Mesenchymal stem cell (in vitro differentiated cells and primary cell): ENCODE measurements around the gene S100A13.

ENCODE experiments used
- DNase-seq: peaks from one replicate; pipeline ENCODE4 v3.0.0-alpha.2; 2013
- H2AFZ ChIP-seq: one replicate; pipeline ENCODE4 v1.6.1; 2013; ENCODE audit warnings: low read depth, mild to moderate bottlenecking, control low read depth, inconsistent platforms, low read length, moderate library complexity
- H2AK5ac ChIP-seq: 2 replicates; pipeline ENCODE4 v1.6.1; 2013; ENCODE audit warnings: low read length, moderate library complexity, mild to moderate bottlenecking, inconsistent platforms; ENCODE audit not compliant: severe bottlenecking
- H2BK120ac ChIP-seq: one replicate; pipeline ENCODE4 v1.6.1; 2013; ENCODE audit warnings: low read depth, mild to moderate bottlenecking, inconsistent platforms, low read length, moderate library complexity
- H2BK12ac ChIP-seq, 2 experiments: one replicate each; pipeline ENCODE4 v1.6.1; 2013; ENCODE audit warnings: inconsistent platforms in 2 of 2, low read length in 2 of 2, mild to moderate bottlenecking in 2 of 2, moderate library complexity in 2 of 2, control low read depth in 1 of 2
- H2BK15ac ChIP-seq: one replicate; pipeline ENCODE4 v1.6.1; 2013; ENCODE audit warnings: mild to moderate bottlenecking, low read depth, inconsistent platforms; ENCODE audit not compliant: poor library complexity, severe bottlenecking
- H2BK5ac ChIP-seq: 2 replicates; pipeline ENCODE4 v1.6.1; 2013; ENCODE audit warnings: low read depth, mild to moderate bottlenecking, low read length, control low read depth, inconsistent platforms; ENCODE audit not compliant: poor library complexity, severe bottlenecking
- H3K14ac ChIP-seq, 2 experiments: one replicate each; pipeline ENCODE4 v1.6.1; 2013; ENCODE audit warnings: inconsistent platforms in 2 of 2, low read length in 2 of 2, control low read depth in 1 of 2, mild to moderate bottlenecking in 1 of 2, moderate library complexity in 1 of 2
- H3K18ac ChIP-seq, 2 experiments: one replicate each; pipeline ENCODE4 v1.6.1; 2013; ENCODE audit warnings: inconsistent platforms in 2 of 2, low read length in 2 of 2, control low read depth in 1 of 2, low read depth in 1 of 2, mild to moderate bottlenecking in 1 of 2
- H3K23ac ChIP-seq, 2 experiments: one replicate each; pipeline ENCODE4 v1.6.1; 2013; ENCODE audit warnings: inconsistent platforms in 2 of 2, low read length in 2 of 2, mild to moderate bottlenecking in 2 of 2, moderate library complexity in 2 of 2, control low read depth in 1 of 2
- H3K27ac ChIP-seq: 2 replicates; pipeline ENCODE4 v1.5.1; 2013; ENCODE audit warnings: mild to moderate bottlenecking, moderate library complexity, low read length, control low read depth, inconsistent platforms; ENCODE audit not compliant: poor library complexity, severe bottlenecking
- H3K27me3 ChIP-seq, 2 experiments: 2 replicates each; pipeline versions ENCODE4 v1.6.1 to v1.7.0; 2013; ENCODE audit warnings: low read length in 2 of 2, mild to moderate bottlenecking in 2 of 2, moderate library complexity in 2 of 2, control low read depth in 1 of 2, inconsistent platforms in 1 of 2; ENCODE audit not compliant: control insufficient read depth in 1 of 2, insufficient read depth in 1 of 2
- H3K36me3 ChIP-seq, 2 experiments: 2 replicates each; pipeline versions ENCODE4 v1.6.1 to v1.7.0; 2013; ENCODE audit warnings: low read length in 2 of 2, control low read depth in 1 of 2, inconsistent platforms in 1 of 2, low read depth in 1 of 2, mild to moderate bottlenecking in 1 of 2; ENCODE audit not compliant: insufficient read depth in 2 of 2, control insufficient read depth in 1 of 2
- H3K4ac ChIP-seq, 2 experiments: one replicate each; pipeline ENCODE4 v1.6.1; 2013; ENCODE audit warnings: inconsistent platforms in 2 of 2, low read length in 2 of 2, mild to moderate bottlenecking in 2 of 2, moderate library complexity in 2 of 2, control low read depth in 1 of 2, low read depth in 1 of 2
- H3K4me1 ChIP-seq: 2 replicates; pipeline ENCODE4 v1.6.1; 2013; ENCODE audit warnings: low read depth, low read length, control low read depth; ENCODE audit not compliant: control insufficient read depth, insufficient read depth
- H3K4me2 ChIP-seq: 2 replicates; pipeline ENCODE4 v1.6.1; 2013; ENCODE audit warnings: low read length, mild to moderate bottlenecking, inconsistent platforms; ENCODE audit not compliant: poor library complexity, severe bottlenecking
- H3K4me3 ChIP-seq, 2 experiments: 2 replicates each; pipeline versions ENCODE4 v1.5.1 to v1.7.0; 2013; ENCODE audit warnings: low read length in 2 of 2, mild to moderate bottlenecking in 2 of 2, control low read depth in 1 of 2, low read depth in 1 of 2; ENCODE audit not compliant: insufficient read depth in 1 of 2
- H3K79me1 ChIP-seq: replicated peaks from 2 replicates; pipeline ENCODE4 v1.6.1; 2013; ENCODE audit warnings: mild to moderate bottlenecking, control low read depth, low read length, inconsistent platforms; ENCODE audit not compliant: poor library complexity, severe bottlenecking
- H3K9ac ChIP-seq: 2 replicates; pipeline ENCODE4 v1.7.0; 2013; ENCODE audit warnings: mild to moderate bottlenecking, low read length, moderate library complexity
- H3K9me3 ChIP-seq: 2 replicates; pipeline ENCODE4 v1.7.0; 2013; ENCODE audit warnings: mild to moderate bottlenecking, low read length; ENCODE audit not compliant: control insufficient read depth
- H4K8ac ChIP-seq: one replicate; pipeline ENCODE4 v1.6.1; 2013; ENCODE audit warnings: inconsistent platforms, mild to moderate bottlenecking, low read length, moderate library complexity
- H4K91ac ChIP-seq: one replicate; pipeline ENCODE4 v1.6.1; 2013; ENCODE audit warnings: mild to moderate bottlenecking, low read length, inconsistent platforms
- WGBS: methylation state at CpG from one replicate; pipeline ENCODE4 v1.1.7; 2013; ENCODE audit warnings: mixed read lengths; 5-methylcytosine and 5-hydroxymethylcytosine counted together

S100A13 gene

GRCh38 chr1:153652805-153653500 is 25.6 kb upstream of the S100A13 start:
- H2BK5ac ChIP-seq = no peak overlapping the region
- H2AFZ ChIP-seq = no peak overlapping the region
- H4K8ac ChIP-seq = peak overlapping the region; percentile 13
- H4K91ac ChIP-seq = peak overlapping the region; percentile 50
- no peak overlapping the region for H3K18ac ChIP-seq
- no peak overlapping the region for H2BK15ac ChIP-seq
- H3K23ac ChIP-seq = no peak overlapping the region
- H3K9me3 ChIP-seq = no peaks in the 10 kb centered on the region
- WGBS = 95% methylated on average over 3 of the region's 3 CpGs
- H2BK12ac ChIP-seq = peak overlapping the region in 1 of 2 experiments; percentile 15
- peaks cover 11% of the 10 kb centered on the region for H3K4me1 ChIP-seq
- H3K9ac ChIP-seq = no peak overlapping the region
- H2AK5ac ChIP-seq = no peak overlapping the region
- H3K36me3 ChIP-seq = peaks cover 0 to 4% of the 10 kb centered on the region in 2 experiments
- H3K4ac ChIP-seq = peak overlapping the region in 1 of 2 experiments; percentile 35
- no peak overlapping the region for H2BK120ac ChIP-seq
- peaks cover under 1% of the 10 kb centered on the region for H3K79me1 ChIP-seq
- no peak overlapping the region for H3K4me3 ChIP-seq
- DNase-seq = peak; percentile 39
- H3K27ac ChIP-seq = no peak overlapping the region
- no peak overlapping the region for H3K4me2 ChIP-seq
- H3K27me3 ChIP-seq = no peaks in the 10 kb centered on the region
- no peak overlapping the region for H3K14ac ChIP-seq

GRCh38 chr1:153651771-153652170 is 24.5 kb upstream of the S100A13 start:
- H2AK5ac ChIP-seq = no peak overlapping the region
- H2BK120ac ChIP-seq = no peak overlapping the region
- WGBS = 73% methylated on average over 1 of the region's 1 CpG
- peak overlapping the region; percentile 21 for H4K8ac ChIP-seq
- H3K23ac ChIP-seq = no peak overlapping the region
- peaks cover 10% of the 10 kb centered on the region for H3K4me1 ChIP-seq
- no peak overlapping the region for H3K9ac ChIP-seq
- no peak overlapping the region for H3K18ac ChIP-seq
- peak overlapping the region; percentile 20 for H4K91ac ChIP-seq
- no peak overlapping the region for H2BK15ac ChIP-seq
- H2BK5ac ChIP-seq = no peak overlapping the region
- H3K14ac ChIP-seq = no peak overlapping the region
- H3K4me2 ChIP-seq = no peak overlapping the region
- no peak overlapping the region for H3K4me3 ChIP-seq
- no peak overlapping the region for H2BK12ac ChIP-seq
- H3K27ac ChIP-seq = no peak overlapping the region
- DNase-seq = no peak
- H3K4ac ChIP-seq = no peak overlapping the region
- no peaks in the 10 kb centered on the region for H3K27me3 ChIP-seq
- peaks cover 4% of the 10 kb centered on the region for H3K79me1 ChIP-seq
- no peak overlapping the region for H2AFZ ChIP-seq
- H3K36me3 ChIP-seq = peaks cover 6 to 12% of the 10 kb centered on the region in 2 experiments
- no peaks in the 10 kb centered on the region for H3K9me3 ChIP-seq

- H3K4me1 ChIP-seq = peaks cover 10% of the 10 kb centered on the region
- H3K27me3 ChIP-seq = no peaks in the 10 kb centered on the region
- no peak overlapping the region for H2BK120ac ChIP-seq
- H3K18ac ChIP-seq = no peak overlapping the region
- no peak overlapping the region for H3K4me3 ChIP-seq
- H3K4me2 ChIP-seq = no peak overlapping the region
- no peak overlapping the region for H4K91ac ChIP-seq
- H2BK5ac ChIP-seq = no peak overlapping the region
- H3K9ac ChIP-seq = no peak overlapping the region
- H3K9me3 ChIP-seq = no peaks in the 10 kb centered on the region
- H2BK12ac ChIP-seq = no peak overlapping the region
- DNase-seq = no peak
- no peak overlapping the region for H3K14ac ChIP-seq
- WGBS = 100% methylated on average over 2 of the region's 2 CpGs
- H2AK5ac ChIP-seq = no peak overlapping the region
- no peak overlapping the region for H2AFZ ChIP-seq
- peaks cover 24 to 25% of the 10 kb centered on the region in 2 experiments for H3K36me3 ChIP-seq
- H3K27ac ChIP-seq = no peak overlapping the region
- H4K8ac ChIP-seq = no peak overlapping the region
- no peak overlapping the region for H3K23ac ChIP-seq
- H3K79me1 ChIP-seq = peaks cover 11% of the 10 kb centered on the region
- H2BK15ac ChIP-seq = no peak overlapping the region
- H3K4ac ChIP-seq = no peak overlapping the region
Observed at GRCh38 chr1:153649863-153650235, 22.5 kb upstream of the S100A13 start.

- Histone ChIP-seq H2AK5ac (peak overlapping the region; percentile 78), H3K36me3 (peaks cover 25 to 31% of the 10 kb centered on the region in 2 experiments), H2AFZ (no peak overlapping the region), H2BK12ac (peak overlapping the region in 1 of 2 experiments; percentile 32), H3K4me3 (no peak overlapping the region), H3K9me3 (no peaks in the 10 kb centered on the region), H4K8ac (no peak overlapping the region), H4K91ac (no peak overlapping the region), H2BK15ac (no peak overlapping the region), H3K23ac (no peak overlapping the region), H2BK5ac (no peak overlapping the region), H3K27ac (no peak overlapping the region), H3K18ac (no peak overlapping the region), H3K79me1 (peaks cover 12% of the 10 kb centered on the region), H3K4ac (no peak overlapping the region), H2BK120ac (no peak overlapping the region), H3K14ac (no peak overlapping the region), H3K9ac (no peak overlapping the region), H3K27me3 (no peaks in the 10 kb centered on the region), H3K4me1 (peaks cover 10% of the 10 kb centered on the region), H3K4me2 (no peak overlapping the region)
- DNase-seq = no peak
- 75% methylated on average over 3 of the region's 3 CpGs for WGBS
Observed at GRCh38 chr1:153649137-153649862, 22.0 kb upstream of the S100A13 start.
